Measurements from ENCODE around the gene DNHD1.

GRCh38 chr11:6586434-6587359, 89.6 kb downstream of the DNHD1 start:
- no peak for TF ChIP-seq EZH2phosphoT487 (IDR thresholded peaks at IDR 0.05; ENCODE audit: borderline replicate concordance)
- no peak for TF ChIP-seq CTCF (conservative IDR thresholded peaks at IDR 0.05; ENCODE audit: low read length)

All from Loucy (cell line).